Fibroblast of lung (primary cell): ENCODE measurements around the gene HTR7. TPM values are rescaled to one million over a fixed set of nuclear protein-coding genes. Genes with fewer than 3 reads are reported as not detected.
"Not testable (repeated sequence)": the region's sequence is repeated elsewhere in the genome, so short reads cannot be mapped to it uniquely, and the experiment has no call there.

Experiments used
- DNase-seq, 2 donors: peaks; one replicate each; pipeline versions ENCODE4 v3.0.0 to v3.0.0-alpha.2; 2010; ENCODE audit warnings: low read depth in 2 of 2
- H2AFZ ChIP-seq: 2 replicates; pipeline ENCODE4 v1.5.1; 2012; ENCODE audit warnings: low read length, control low read depth, inconsistent platforms
- H3K27ac ChIP-seq: 2 replicates; pipeline ENCODE4 v1.5.1; 2011; ENCODE audit warnings: low read length, control low read depth; ENCODE audit not compliant: insufficient read depth
- H3K27me3 ChIP-seq: 2 replicates; pipeline ENCODE4 v1.5.1; 2011; ENCODE audit warnings: mild to moderate bottlenecking, low read length; ENCODE audit not compliant: control insufficient read depth, insufficient read depth
- H3K36me3 ChIP-seq: 2 replicates; pipeline ENCODE4 v1.5.1; 2011; ENCODE audit warnings: low read length; ENCODE audit not compliant: control insufficient read depth, insufficient read depth
- H3K4me1 ChIP-seq: 2 replicates; pipeline ENCODE4 v1.5.1; 2011; ENCODE audit warnings: low read length; ENCODE audit not compliant: control insufficient read depth, insufficient read depth; ENCODE audit errors: extremely low read depth
- H3K4me2 ChIP-seq: 2 replicates; pipeline ENCODE4 v1.5.1; 2011; ENCODE audit warnings: low read length, control low read depth; ENCODE audit not compliant: insufficient read depth; ENCODE audit errors: extremely low read depth
- H3K4me3 ChIP-seq, 4 experiments: fragments of 200-600 bp in 1 of 4; sonication (generic) in 1 of 4; replicated peaks in 1 of 4; 2 replicates each; pipeline ENCODE4 v1.5.1; 2011 to 2016; ENCODE audit warnings: low read length in 4 of 4, low read depth in 3 of 4, mild to moderate bottlenecking in 3 of 4, control low read depth in 2 of 4, inconsistent platforms in 1 of 4, mixed read lengths in 1 of 4; ENCODE audit not compliant: insufficient read depth in 1 of 4; ENCODE audit errors: control extremely low read depth in 1 of 4
- H3K79me2 ChIP-seq: 2 replicates; pipeline ENCODE4 v1.5.1; 2012; ENCODE audit warnings: mild to moderate bottlenecking, low read length, inconsistent platforms; ENCODE audit not compliant: control insufficient read depth, insufficient read depth
- H3K9ac ChIP-seq: 2 replicates; pipeline ENCODE4 v1.5.1; 2011; ENCODE audit warnings: mild to moderate bottlenecking, low read length, control low read depth; ENCODE audit not compliant: insufficient read depth
- H3K9me3 ChIP-seq: 2 replicates; pipeline ENCODE4 v1.5.1; 2012; ENCODE audit warnings: low read depth, low read length; ENCODE audit not compliant: control insufficient read depth, insufficient read depth
- H4K20me1 ChIP-seq: 2 replicates; pipeline ENCODE4 v1.5.1; 2011; ENCODE audit warnings: low read length; ENCODE audit not compliant: control insufficient read depth, insufficient read depth; ENCODE audit errors: extremely low read depth
- EZH2 ChIP-seq: IDR thresholded peaks from 2 replicates; pipeline ENCODE4 v1.5.1; 2012; ENCODE audit warnings: low read length, control low read depth, mild to moderate bottlenecking; ENCODE audit errors: missing control alignments
- polyA plus RNA-seq, 2 donors: library from polyadenylated mRNA; depleted of rRNA in 1 of 2; stranded (reverse) in 1 of 2; unstranded in 1 of 2; fragments of >200 nt; gene quantifications; 2 replicates each; pipeline ENCODE4 v1.2.1, GENCODE V29; 2011 to 2012; ENCODE audit warnings: missing spikeins in 1 of 2
- total RNA-seq: library from RNA; depleted of rRNA; stranded (reverse); fragments of >200 nt; gene quantifications from 2 replicates; pipeline ENCODE4 v1.2.1, GENCODE V29; 2014
- TF ChIP-seq, protein P1 (sequence below), 2 donors: IDR thresholded peaks in 1 of 2; conservative IDR thresholded peaks in 1 of 2; 1 replicate in 1 of 2; 2 replicates in 1 of 2; pipeline ENCODE4 v1.5.1; 2011 to 2012; ENCODE audit warnings: low read length in 2 of 2, control low read depth in 1 of 2, inconsistent platforms in 1 of 2, low read depth in 1 of 2, mild to moderate bottlenecking in 1 of 2

Gene HTR7
- total and polyA plus RNA-seq, 2 donors (not counting 1 experiment from before 2014, with no cell fraction given): 0.83 to 1.3 TPM

DNA sequence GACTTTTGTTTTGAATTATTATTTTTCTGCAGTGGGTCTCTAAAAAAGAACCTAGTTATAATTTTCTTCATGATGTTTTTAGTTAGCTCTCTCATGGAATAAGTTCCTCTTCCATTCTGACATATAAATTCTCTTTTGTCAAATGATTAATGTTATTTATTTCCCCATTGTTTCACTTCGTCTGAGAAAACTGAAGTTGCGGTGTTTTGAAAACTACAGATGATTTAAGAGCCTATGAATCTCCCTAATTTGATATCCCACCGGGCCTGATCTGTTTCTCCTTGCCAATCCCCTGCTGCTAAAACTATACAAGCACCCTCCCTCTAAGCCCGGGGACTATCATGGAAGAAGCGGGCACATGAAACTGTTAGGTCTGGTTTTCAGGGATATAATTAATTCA is 41.4 kb downstream of the HTR7 start:
- Histone ChIP-seq H3K9ac (no peak overlapping the region), H3K79me2 (no peaks in the 10 kb centered on the region)
- no peak for TF ChIP-seq EZH2
- TF ChIP-seq, protein P1, sequence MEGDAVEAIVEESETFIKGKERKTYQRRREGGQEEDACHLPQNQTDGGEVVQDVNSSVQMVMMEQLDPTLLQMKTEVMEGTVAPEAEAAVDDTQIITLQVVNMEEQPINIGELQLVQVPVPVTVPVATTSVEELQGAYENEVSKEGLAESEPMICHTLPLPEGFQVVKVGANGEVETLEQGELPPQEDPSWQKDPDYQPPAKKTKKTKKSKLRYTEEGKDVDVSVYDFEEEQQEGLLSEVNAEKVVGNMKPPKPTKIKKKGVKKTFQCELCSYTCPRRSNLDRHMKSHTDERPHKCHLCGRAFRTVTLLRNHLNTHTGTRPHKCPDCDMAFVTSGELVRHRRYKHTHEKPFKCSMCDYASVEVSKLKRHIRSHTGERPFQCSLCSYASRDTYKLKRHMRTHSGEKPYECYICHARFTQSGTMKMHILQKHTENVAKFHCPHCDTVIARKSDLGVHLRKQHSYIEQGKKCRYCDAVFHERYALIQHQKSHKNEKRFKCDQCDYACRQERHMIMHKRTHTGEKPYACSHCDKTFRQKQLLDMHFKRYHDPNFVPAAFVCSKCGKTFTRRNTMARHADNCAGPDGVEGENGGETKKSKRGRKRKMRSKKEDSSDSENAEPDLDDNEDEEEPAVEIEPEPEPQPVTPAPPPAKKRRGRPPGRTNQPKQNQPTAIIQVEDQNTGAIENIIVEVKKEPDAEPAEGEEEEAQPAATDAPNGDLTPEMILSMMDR (conservative IDR thresholded peaks at IDR 0.05 in 1 of 2, IDR thresholded peaks at IDR 0.05 in 1 of 2; ENCODE audit: low read depth in 1 of 2, low read length in 2 of 2): no peak

DNA sequence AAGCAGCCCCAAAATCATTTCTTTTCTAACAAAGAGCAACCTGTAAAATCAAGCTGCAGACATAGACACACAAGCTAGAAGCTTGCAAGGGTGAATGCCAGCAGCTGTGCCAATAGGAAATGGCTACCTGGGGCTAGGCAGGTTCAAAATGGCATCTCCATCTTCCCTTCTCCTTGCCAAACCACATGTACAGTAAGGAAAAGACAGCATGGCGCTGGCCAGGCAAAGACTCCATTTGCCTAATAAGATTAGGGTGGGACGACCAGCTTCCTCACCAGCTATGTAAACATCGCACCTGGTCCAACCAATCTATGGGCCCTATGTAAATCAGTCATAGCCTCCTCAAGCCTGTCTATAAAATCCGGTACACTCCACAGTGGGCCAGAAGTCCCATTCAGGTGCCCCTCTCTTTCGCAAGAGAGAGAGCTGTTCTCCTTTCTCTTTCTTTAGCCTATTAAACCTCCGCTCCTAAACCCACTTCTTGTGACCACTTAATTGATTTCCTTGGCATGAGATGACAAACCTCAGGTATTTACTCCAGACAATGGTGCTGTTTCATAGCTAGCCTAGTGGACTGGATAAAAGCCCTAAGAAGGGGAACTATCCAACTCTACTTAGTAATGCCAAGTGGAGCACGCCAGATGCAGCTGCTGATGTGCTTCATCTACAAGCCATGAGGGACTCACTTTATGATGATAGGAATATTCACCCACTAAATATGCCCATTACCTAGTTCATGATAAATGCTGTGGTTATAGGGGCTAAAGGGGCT is 44.1 kb downstream of the HTR7 start:
- peak in 1 of 2 donors; percentile 84 for DNase-seq
- Histone ChIP-seq H3K79me2 (no peaks in the 10 kb centered on the region), H3K9me3 (no peaks in the 10 kb centered on the region)

More for the DNA sequence above, 41.4 kb downstream of the HTR7 start:
- H3K9me3 ChIP-seq: no peaks in the 10 kb centered on the region
- no peaks in the 10 kb centered on the region for H4K20me1 ChIP-seq
- no peak overlapping the region for H3K4me2 ChIP-seq
- no peak overlapping the region for H3K4me3 ChIP-seq
- no peaks in the 10 kb centered on the region for H3K4me1 ChIP-seq
- no peak for DNase-seq
- no peaks in the 10 kb centered on the region for H3K27me3 ChIP-seq
- H3K36me3 ChIP-seq: no peaks in the 10 kb centered on the region
- no peak overlapping the region for H2AFZ ChIP-seq
- no peak overlapping the region for H3K27ac ChIP-seq

DNA sequence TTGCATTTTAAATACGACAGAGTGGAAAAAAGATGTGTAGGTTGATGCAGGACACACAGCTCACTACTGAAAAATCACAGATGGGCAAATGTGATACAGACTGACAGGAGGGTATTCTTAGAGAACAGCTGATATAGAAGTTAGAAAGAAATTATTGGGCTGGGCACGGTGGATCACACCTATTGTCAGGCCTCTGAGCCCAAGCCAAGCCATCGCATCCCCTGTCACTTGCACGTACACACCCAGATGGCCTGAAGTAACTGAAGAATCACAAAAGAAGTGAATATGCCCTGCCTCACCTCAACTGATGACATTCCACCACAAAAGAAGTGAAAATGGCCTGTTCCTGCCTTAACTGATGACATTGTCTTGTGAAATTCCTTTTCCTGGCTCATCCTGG is 50.7 kb downstream of the HTR7 start:
- not testable (repeated sequence) for H3K36me3 ChIP-seq, H3K4me2 ChIP-seq, H3K27ac ChIP-seq, DNase-seq, H3K4me1 ChIP-seq, H2AFZ ChIP-seq, H3K27me3 ChIP-seq, H3K4me3 ChIP-seq, H3K79me2 ChIP-seq, H3K9me3 ChIP-seq, H4K20me1 ChIP-seq, H3K9ac ChIP-seq

More for the DNA sequence above, 44.1 kb downstream of the HTR7 start:
- Histone ChIP-seq H3K4me2 (no peak overlapping the region), H2AFZ (no peak overlapping the region), H3K36me3 (no peaks in the 10 kb centered on the region), H3K4me1 (no peaks in the 10 kb centered on the region), H3K27ac (no peak overlapping the region), H3K27me3 (no peaks in the 10 kb centered on the region), H3K4me3 (no peak overlapping the region), H3K9ac (no peak overlapping the region), H4K20me1 (no peaks in the 10 kb centered on the region)
- TF ChIP-seq, protein P1 (conservative IDR thresholded peaks at IDR 0.05 in 1 of 2, IDR thresholded peaks at IDR 0.05 in 1 of 2; ENCODE audit: low read depth in 1 of 2, low read length in 2 of 2): no peak
- no peak for TF ChIP-seq EZH2
